IMR-90 (cell line): ENCODE measurements around the gene ZNF385B. TPM values are rescaled to one million over a fixed set of nuclear protein-coding genes. Genes with fewer than 3 reads are reported as not detected.
A peak's percentile ranks its signal among the peaks of the same experiment; 100 is the strongest.

Source experiments
- ATAC-seq: fragments of 200-7000 bp; cut with Tn5 transposase; 2 replicates; pipeline ENCODE4 v1.9.1; 2020; ENCODE audit warnings: low read depth, mild to moderate bottlenecking, moderate library complexity
- BruUV-seq: library from RNA; stranded (reverse); fragments of 400-500 nt; replicated peaks from 2 replicates; lab custom pipeline; 2021; lab: Mats Ljungman, UMichigan
- CTCF ChIA-PET: fragments of 300-600 bp; formaldehyde crosslinking; extraction: SDS; loops from one replicate; lab custom pipeline; 2021; ENCODE audit warnings: antibody characterized with exemption; lab: Yijun Ruan, JAX
- POLR2A ChIA-PET: fragments of 300-600 bp; sonication (Branson Sonifier 250); formaldehyde crosslinking; loops from one replicate; lab custom pipeline; 2022; ENCODE audit warnings: antibody characterized with exemption; ENCODE audit not compliant: unreplicated experiment; lab: Charles Lee
- DNase-seq: peaks from one replicate; pipeline ENCODE4 v3.0.0; 2013
- H2AFZ ChIP-seq: replicated peaks from 2 replicates; pipeline ENCODE3; 2013; ENCODE audit warnings: low read length, mild to moderate bottlenecking; ENCODE audit not compliant: poor library complexity
- H2AK5ac ChIP-seq: 2 replicates; pipeline ENCODE4 v1.6.1; 2013; ENCODE audit warnings: low read depth, low read length, inconsistent platforms
- H2AK9ac ChIP-seq: replicated peaks from 2 replicates; pipeline ENCODE3; 2013; ENCODE audit warnings: mild to moderate bottlenecking, low read depth, low read length, moderate library complexity; ENCODE audit not compliant: poor library complexity
- H2BK120ac ChIP-seq: 2 replicates; pipeline ENCODE4 v1.6.1; 2013; ENCODE audit warnings: low read depth, low read length, inconsistent platforms
- H2BK15ac ChIP-seq: 3 replicates; pipeline ENCODE4 v1.6.1; 2013; ENCODE audit warnings: low read depth, low read length, inconsistent platforms
- H2BK20ac ChIP-seq: 2 replicates; pipeline ENCODE4 v1.6.1; 2013; ENCODE audit warnings: low read depth, mild to moderate bottlenecking, inconsistent platforms, low read length, moderate library complexity
- H2BK5ac ChIP-seq: 2 replicates; pipeline ENCODE4 v1.6.1; 2013; ENCODE audit warnings: mild to moderate bottlenecking, low read depth, low read length, inconsistent platforms; ENCODE audit not compliant: poor library complexity, severe bottlenecking
- H3K14ac ChIP-seq: replicated peaks from 2 replicates; pipeline ENCODE4 v1.6.1; 2013; ENCODE audit warnings: low read depth, low read length, inconsistent platforms
- H3K18ac ChIP-seq: 2 replicates; pipeline ENCODE4 v1.6.1; 2013; ENCODE audit warnings: low read depth, low read length, control low read depth
- H3K23ac ChIP-seq: 2 replicates; pipeline ENCODE4 v1.6.1; 2013; ENCODE audit warnings: low read depth, low read length, inconsistent platforms
- H3K27ac ChIP-seq: 2 replicates; pipeline ENCODE4 v1.5.1; 2013; ENCODE audit warnings: mild to moderate bottlenecking, control low read depth, low read length; ENCODE audit not compliant: insufficient read depth
- H3K27me3 ChIP-seq: 2 replicates; pipeline ENCODE4 v1.6.1; 2013; ENCODE audit warnings: low read length; ENCODE audit not compliant: control insufficient read depth, insufficient read depth
- H3K36me3 ChIP-seq: 2 replicates; pipeline ENCODE4 v1.6.1; 2013; ENCODE audit warnings: low read length, mixed read lengths; ENCODE audit not compliant: control insufficient read depth, insufficient read depth
- H3K4ac ChIP-seq: 2 replicates; pipeline ENCODE4 v1.6.1; 2013; ENCODE audit warnings: low read depth, low read length, inconsistent platforms
- H3K4me1 ChIP-seq: 2 replicates; pipeline ENCODE4 v1.6.1; 2013; ENCODE audit warnings: low read length, mixed read lengths; ENCODE audit not compliant: control insufficient read depth, insufficient read depth
- H3K4me2 ChIP-seq: 2 replicates; pipeline ENCODE4 v1.6.1; 2013; ENCODE audit warnings: low read depth, mild to moderate bottlenecking, control low read depth, low read length, moderate library complexity
- H3K4me3 ChIP-seq: 2 replicates; pipeline ENCODE4 v1.5.1; 2013; ENCODE audit warnings: low read depth, mild to moderate bottlenecking, control low read depth, low read length, moderate library complexity; ENCODE audit not compliant: insufficient read depth
- H3K56ac ChIP-seq: 2 replicates; pipeline ENCODE4 v1.6.1; 2013; ENCODE audit warnings: low read length, inconsistent platforms; ENCODE audit not compliant: insufficient read depth; ENCODE audit errors: extremely low read depth
- H3K79me1 ChIP-seq, 2 experiments: 2 replicates each; pipeline ENCODE4 v1.6.1; 2013; ENCODE audit warnings: low read length in 2 of 2, inconsistent platforms in 1 of 2, low read depth in 1 of 2
- H3K9ac ChIP-seq: 2 replicates; pipeline ENCODE4 v1.6.1; 2013; ENCODE audit warnings: low read depth, low read length, control low read depth
- H3K9me1 ChIP-seq: 2 replicates; pipeline ENCODE4 v1.6.1; 2013; ENCODE audit warnings: low read length, inconsistent platforms; ENCODE audit not compliant: insufficient read depth
- H3K9me3 ChIP-seq: 2 replicates; pipeline ENCODE4 v1.6.1; 2013; ENCODE audit warnings: low read length; ENCODE audit not compliant: control insufficient read depth, insufficient read depth
- H4K20me1 ChIP-seq: 2 replicates; pipeline ENCODE4 v1.6.1; 2013; ENCODE audit warnings: low read length, inconsistent platforms; ENCODE audit not compliant: insufficient read depth
- H4K5ac ChIP-seq: 2 replicates; pipeline ENCODE4 v1.6.1; 2013; ENCODE audit warnings: mild to moderate bottlenecking, low read depth, low read length, control low read depth
- H4K8ac ChIP-seq, 2 experiments: 2 replicates each; pipeline ENCODE4 v1.6.1; 2013; ENCODE audit warnings: low read depth in 2 of 2, low read length in 2 of 2, control low read depth in 1 of 2, inconsistent platforms in 1 of 2
- H4K91ac ChIP-seq: 2 replicates; pipeline ENCODE4 v1.6.1; 2013; ENCODE audit warnings: low read depth, low read length, inconsistent platforms; ENCODE audit not compliant: insufficient read depth
- CHD1 ChIP-seq: IDR thresholded peaks from 2 replicates; pipeline ENCODE4 v1.6.1; 2012; ENCODE audit warnings: low read depth, low read length, improper control_type of control experiment
- MAFK ChIP-seq: IDR thresholded peaks from 2 replicates; pipeline ENCODE4 v1.6.1; 2012; ENCODE audit warnings: low read depth, low read length, improper control_type of control experiment
- RAD21 ChIP-seq: IDR thresholded peaks from 2 replicates; pipeline ENCODE4 v1.6.1; 2012; ENCODE audit warnings: low read length, improper control_type of control experiment
- WGBS, 2 experiments: methylation state at CpG; one replicate each; pipeline versions ENCODE4 v1.1.5 to v1.1.7; 2013; ENCODE audit warnings: missing lambda C conversion rate in 2 of 2; ENCODE audit not compliant: insufficient read length in 1 of 2; ENCODE audit errors: extremely low coverage in 2 of 2; 5-methylcytosine and 5-hydroxymethylcytosine counted together
- dilution Hi-C: fragments of 300-500 bp; cut with HindIII; formaldehyde crosslinking; loops from one replicate; pipeline ENCODE4 v1.14.3; 2018; ENCODE audit warnings: low sequenced_read_pairs; ENCODE audit not compliant: unreplicated experiment
- in situ Hi-C: fragments of 300-500 bp; cut with MboI; formaldehyde crosslinking; loops from 3 replicates; pipeline ENCODE4 v1.14.3; 2019; ENCODE audit warnings: low sequenced_read_pairs, inconsistent platforms, mixed read lengths
- intact Hi-C: fragments of 100-400 bp; cut with micrococcal nuclease; formaldehyde crosslinking; loops from 2 replicates; pipeline ENCODE4 v1.10.0; 2022
- polyA plus RNA-seq, 3 experiments: library from polyadenylated mRNA; depleted of rRNA; stranded (reverse); fragments of >200 nt; gene quantifications; 2 replicates each; pipeline ENCODE4 v1.2.3, GENCODE V29; 2012; ENCODE audit warnings: low replicate concordance in 1 of 3
- total RNA-seq: library from RNA; depleted of rRNA; stranded (reverse); fragments of >200 nt; gene quantifications from 2 replicates; pipeline ENCODE4 v1.2.3, GENCODE V29; 2012
- TF ChIP-seq, protein P1 (sequence below): conservative IDR thresholded peaks from 2 replicates; pipeline ENCODE4 v1.5.1; 2012; ENCODE audit warnings: mild to moderate bottlenecking, low read depth, low read length, improper control_type of control experiment

Gene ZNF385B
- total and polyA plus RNA-seq, 2 of the 4 experiments (the other 2 are of a cell fraction), result not detected

DNA sequence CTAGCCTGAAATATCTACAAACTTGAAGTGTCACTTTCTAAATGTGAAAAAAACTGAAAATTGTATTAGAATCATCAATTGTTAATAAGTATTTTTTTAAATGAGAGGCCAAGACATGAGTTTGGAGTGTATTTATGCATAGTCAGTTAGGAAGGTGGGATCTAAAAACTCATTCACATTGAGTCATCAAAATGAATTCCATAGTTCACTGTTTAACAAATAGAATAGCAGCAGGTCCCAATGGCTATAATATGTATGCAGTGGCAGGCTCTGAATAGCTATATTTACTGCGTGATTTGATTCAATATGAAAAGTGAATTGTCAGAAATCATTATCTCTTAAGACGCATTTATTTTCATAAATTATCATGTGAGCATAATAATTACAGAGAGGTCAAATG lies 256.1 kb downstream of the ZNF385B start:
- Histone ChIP-seq H2BK15ac (no peak overlapping the region), H3K23ac (no peak overlapping the region), H4K5ac (no peak overlapping the region), H2AK9ac (no peak overlapping the region), H3K36me3 (no peaks in the 10 kb centered on the region), H3K9me3 (no peaks in the 10 kb centered on the region), H3K27me3 (no peaks in the 10 kb centered on the region), H3K79me1 (no peaks in the 10 kb centered on the region), H4K8ac (no peak overlapping the region), H2BK20ac (no peak overlapping the region), H2AK5ac (no peak overlapping the region), H3K4me2 (no peak overlapping the region), H3K56ac (no peak overlapping the region), H3K4ac (no peak overlapping the region), H3K14ac (no peak overlapping the region), H4K91ac (no peak overlapping the region), H3K9ac (no peak overlapping the region), H3K27ac (no peak overlapping the region), H2BK5ac (no peak overlapping the region), H2AFZ (no peak overlapping the region), H4K20me1 (no peaks in the 10 kb centered on the region), H3K18ac (no peak overlapping the region), H3K4me1 (no peaks in the 10 kb centered on the region; the same call in none of the 2 replicates), H2BK120ac (no peak overlapping the region), H3K9me1 (no peaks in the 10 kb centered on the region; the same call in 1 of the 2 replicates), H3K4me3 (no peak overlapping the region)
- WGBS, 2 experiments, result no CpG with 5 or more reads among the region's 2 CpGs
- POLR2A ChIA-PET, result no interaction called here
- CTCF ChIA-PET, result interaction anchor here (1.1 kb wide), 1 partner anchor 14 kb away, joined by 3 read pairs; no protein-coding TSS in a partner anchor
- in situ Hi-C loops, result no loop called here
- intact Hi-C loops, result no loop called here
- DNase-seq (peak; percentile 45), ATAC-seq (peak; percentile 68; the same call in 1 of the 2 replicates)
- no peak for TF ChIP-seq RAD21
- TF ChIP-seq, protein P1, sequence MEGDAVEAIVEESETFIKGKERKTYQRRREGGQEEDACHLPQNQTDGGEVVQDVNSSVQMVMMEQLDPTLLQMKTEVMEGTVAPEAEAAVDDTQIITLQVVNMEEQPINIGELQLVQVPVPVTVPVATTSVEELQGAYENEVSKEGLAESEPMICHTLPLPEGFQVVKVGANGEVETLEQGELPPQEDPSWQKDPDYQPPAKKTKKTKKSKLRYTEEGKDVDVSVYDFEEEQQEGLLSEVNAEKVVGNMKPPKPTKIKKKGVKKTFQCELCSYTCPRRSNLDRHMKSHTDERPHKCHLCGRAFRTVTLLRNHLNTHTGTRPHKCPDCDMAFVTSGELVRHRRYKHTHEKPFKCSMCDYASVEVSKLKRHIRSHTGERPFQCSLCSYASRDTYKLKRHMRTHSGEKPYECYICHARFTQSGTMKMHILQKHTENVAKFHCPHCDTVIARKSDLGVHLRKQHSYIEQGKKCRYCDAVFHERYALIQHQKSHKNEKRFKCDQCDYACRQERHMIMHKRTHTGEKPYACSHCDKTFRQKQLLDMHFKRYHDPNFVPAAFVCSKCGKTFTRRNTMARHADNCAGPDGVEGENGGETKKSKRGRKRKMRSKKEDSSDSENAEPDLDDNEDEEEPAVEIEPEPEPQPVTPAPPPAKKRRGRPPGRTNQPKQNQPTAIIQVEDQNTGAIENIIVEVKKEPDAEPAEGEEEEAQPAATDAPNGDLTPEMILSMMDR, result no peak
- no peak for TF ChIP-seq CHD1
- TF ChIP-seq MAFK, result peak; percentile 38; the same call in 1 of the 2 replicates
- no TSS peak for BruUV-seq
- dilution Hi-C loops, result no loop called here
